H1 (cell line): ENCODE measurements around the gene SEMA3B. TPM values are rescaled to one million over a fixed set of nuclear protein-coding genes. Genes with fewer than 3 reads are reported as not detected.
A peak's percentile ranks its signal among the peaks of the same experiment; 100 is the strongest.

Source experiments
- CHD7 ChIP-seq: fragments of 300-600 bp; sonication (generic); IDR thresholded peaks from 2 replicates; pipeline ENCODE4 v1.7.1; 2012; ENCODE audit warnings: low read length, moderate library complexity, mild to moderate bottlenecking, inconsistent platforms; ENCODE audit not compliant: insufficient replicate concordance
- CTCF ChIP-seq, 3 experiments: IDR thresholded peaks; 1 replicate in 2 of 3; 2 replicates in 1 of 3; pipeline versions ENCODE4 v1.5.1 to v1.6.1; 2011; ENCODE audit warnings: low read length in 3 of 3, mild to moderate bottlenecking in 3 of 3, inconsistent platforms in 2 of 3, low read depth in 1 of 3, moderate library complexity in 1 of 3; ENCODE audit not compliant: insufficient read depth in 1 of 3; ENCODE audit errors: control extremely low read depth in 1 of 3
- JUND ChIP-seq: IDR thresholded peaks from 2 replicates; pipeline ENCODE4 v1.6.1; 2011; ENCODE audit warnings: mild to moderate bottlenecking, improper control_type of control experiment, low read length
- SIN3A ChIP-seq, 2 experiments: IDR thresholded peaks in 1 of 2; conservative IDR thresholded peaks in 1 of 2; 2 replicates each; pipeline ENCODE4 v1.6.1; 2011 to 2012; ENCODE audit warnings: low read length in 2 of 2, improper control_type of control experiment in 1 of 2, low read depth in 1 of 2, mild to moderate bottlenecking in 1 of 2
- SP1 ChIP-seq: IDR thresholded peaks from 2 replicates; pipeline ENCODE4 v1.6.1; 2011; ENCODE audit warnings: low read depth, low read length
- TCF12 ChIP-seq: IDR thresholded peaks from 2 replicates; pipeline ENCODE4 v1.6.1; 2011; ENCODE audit warnings: low read depth, mild to moderate bottlenecking, low read length
- TEAD4 ChIP-seq: IDR thresholded peaks from 2 replicates; pipeline ENCODE4 v1.6.1; 2012; ENCODE audit warnings: low read depth, low read length, inconsistent platforms, mixed read lengths
- polyA plus RNA-seq, 7 experiments: library from polyadenylated mRNA; depleted of rRNA in 3 of 7; stranded (reverse) in 5 of 7; unstranded in 2 of 7; fragments of >200 nt in 5 of 7; fragments of 200-250 nt in 2 of 7; gene quantifications; 1 replicate in 5 of 7; 2 replicates in 1 of 7; 4 replicates in 1 of 7; pipeline versions ENCODE4 v1.2.1 to v1.2.3, GENCODE V29; 2011 to 2013; ENCODE audit warnings: missing spikeins in 2 of 7, mixed read lengths in 2 of 7
- total RNA-seq: library from RNA; stranded (reverse); fragmentation: NEBNext Ultra II Directional; extraction: Animal tissue kit (Norgen Biotek cat#: 25700); gene quantifications from 2 replicates; pipeline ENCODE4 v1.2.1, GENCODE V29; 2021

Gene SEMA3B
- total and polyA plus RNA-seq, 2 of the 8 experiments (the other 6 are each of a cell fraction or from before 2014, with no cell fraction given), result 3.0 to 4.7 TPM

GRCh38 chr3:50274371-50275104, 5.6 kb downstream of the SEMA3B start (continued):
- TF ChIP-seq CTCF (IDR thresholded peaks at IDR 0.05; ENCODE audit: control extremely low read depth in 1 of 3, insufficient read depth in 1 of 3, low read depth in 1 of 3, low read length in 3 of 3), result peak in 2 of 3 experiments; percentile 85 to 93; a peak in 3 of 4 replicates
- TF ChIP-seq TCF12, result no peak
- peak; percentile 31; the same call in 1 of the 2 replicates for TF ChIP-seq SP1
- no peak for TF ChIP-seq CHD7
- TF ChIP-seq TEAD4, result no peak
- TF ChIP-seq JUND, result peak; percentile 56
- peak in 1 of 2 experiments; percentile 51; a peak in 1 of 4 replicates for TF ChIP-seq SIN3A (conservative IDR thresholded peaks at IDR 0.05 in 1 of 2, IDR thresholded peaks at IDR 0.05 in 1 of 2; ENCODE audit: low read depth in 1 of 2, low read length in 2 of 2)
